HEK293 (cell line): ENCODE measurements around the gene PDE10A.

Experiments
- CTCF ChIA-PET: fragments of 350-600 bp; formaldehyde crosslinking; extraction: SDS; loops from one replicate; lab custom pipeline; 2021; ENCODE audit warnings: antibody characterized with exemption; lab: Yijun Ruan, JAX
- POLR2A ChIA-PET: fragments of 300-600 bp; formaldehyde crosslinking; extraction: SDS; loops from one replicate; lab custom pipeline; 2020; ENCODE audit warnings: antibody characterized with exemption, inconsistent platforms; lab: Yijun Ruan, JAX
- H3K27ac ChIP-seq: fragments of 200-500 bp; sonication (Bioruptor generic); 2 replicates; pipeline ENCODE4 v1.5.1; 2014; ENCODE audit warnings: low read depth, low read length, control low read depth, inconsistent platforms; ENCODE audit errors: extremely low read depth
- H3K36me3 ChIP-seq, 2 experiments: fragments of 200-500 bp in 1 of 2; sonication (Bioruptor generic) in 1 of 2; 1 replicate in 1 of 2; 2 replicates in 1 of 2; pipeline ENCODE4 v1.5.1; 2014 to 2017; ENCODE audit warnings: inconsistent platforms in 2 of 2, low read length in 2 of 2; ENCODE audit not compliant: control insufficient read depth in 2 of 2, insufficient read depth in 1 of 2
- H3K4me1 ChIP-seq: fragments of 200-500 bp; sonication (Bioruptor generic); 2 replicates; pipeline ENCODE4 v1.5.1; 2014; ENCODE audit warnings: mild to moderate bottlenecking, low read length, inconsistent platforms; ENCODE audit not compliant: control insufficient read depth, insufficient read depth
- H3K4me3 ChIP-seq: 2 replicates; pipeline ENCODE4 v1.5.1; 2011; ENCODE audit warnings: low read depth, mild to moderate bottlenecking, control low read depth, low read length, moderate library complexity
- H3K9me3 ChIP-seq: fragments of 200-500 bp; sonication (Bioruptor generic); 2 replicates; pipeline ENCODE4 v1.5.1; 2014; ENCODE audit warnings: low read depth, low read length, inconsistent platforms; ENCODE audit not compliant: control insufficient read depth, insufficient read depth
- CTCF ChIP-seq: fragments of 450-650 bp; formaldehyde crosslinking; IDR thresholded peaks from 2 replicates; pipeline ENCODE4 v1.5.1; 2016; ENCODE audit warnings: missing biosample characterization, missing genetic modification characterization
- KLF1 ChIP-seq: fragments of 450-650 bp; formaldehyde crosslinking; IDR thresholded peaks from 2 replicates; pipeline ENCODE4 v1.5.1; 2016; ENCODE audit warnings: missing biosample characterization, missing genetic modification characterization
- MYNN ChIP-seq: fragments of 450-650 bp; formaldehyde crosslinking; IDR thresholded peaks from 2 replicates; pipeline ENCODE4 v1.5.1; 2016; ENCODE audit warnings: missing biosample characterization, missing genetic modification characterization, borderline replicate concordance
- OSR2 ChIP-seq: fragments of 450-650 bp; formaldehyde crosslinking; IDR thresholded peaks from 2 replicates; pipeline ENCODE4 v1.5.1; 2016; ENCODE audit warnings: missing biosample characterization, missing genetic modification characterization
- OVOL3 ChIP-seq: fragments of 450-650 bp; formaldehyde crosslinking; IDR thresholded peaks from 2 replicates; pipeline ENCODE4 v1.5.1; 2016; ENCODE audit warnings: missing biosample characterization, missing genetic modification characterization
- RBAK ChIP-seq: fragments of 450-650 bp; formaldehyde crosslinking; IDR thresholded peaks from 2 replicates; pipeline ENCODE4 v1.5.1; 2016; ENCODE audit warnings: missing biosample characterization, missing genetic modification characterization
- SP7 ChIP-seq: fragments of 450-650 bp; formaldehyde crosslinking; IDR thresholded peaks from 2 replicates; pipeline ENCODE4 v1.5.1; 2016; ENCODE audit warnings: missing biosample characterization, missing genetic modification characterization
- YY2 ChIP-seq: fragments of 450-650 bp; formaldehyde crosslinking; IDR thresholded peaks from 2 replicates; pipeline ENCODE4 v1.5.1; 2016; ENCODE audit warnings: missing biosample characterization, missing genetic modification characterization
- ZNF114 ChIP-seq: fragments of 450-650 bp; formaldehyde crosslinking; IDR thresholded peaks from 2 replicates; pipeline ENCODE4 v1.5.0; 2017; ENCODE audit warnings: missing biosample characterization, missing genetic modification characterization
- ZNF148 ChIP-seq: fragments of 450-650 bp; formaldehyde crosslinking; IDR thresholded peaks from 2 replicates; pipeline ENCODE4 v1.5.0; 2017; ENCODE audit warnings: missing biosample characterization, missing genetic modification characterization, borderline replicate concordance
- ZNF398 ChIP-seq: fragments of 450-650 bp; formaldehyde crosslinking; IDR thresholded peaks from 2 replicates; pipeline ENCODE4 v1.5.1; 2017; ENCODE audit warnings: missing biosample characterization, missing genetic modification characterization
- ZNF433 ChIP-seq: fragments of 450-650 bp; formaldehyde crosslinking; IDR thresholded peaks from 2 replicates; pipeline ENCODE4 v1.5.1; 2016; ENCODE audit warnings: missing biosample characterization, missing genetic modification characterization, low read depth
- ZNF514 ChIP-seq: fragments of 450-650 bp; formaldehyde crosslinking; IDR thresholded peaks from 2 replicates; pipeline ENCODE4 v1.5.1; 2016; ENCODE audit warnings: missing biosample characterization, missing genetic modification characterization
- ZNF518A ChIP-seq: fragments of 450-650 bp; formaldehyde crosslinking; conservative IDR thresholded peaks from 2 replicates; pipeline ENCODE4 v1.5.1; 2016; ENCODE audit warnings: low read depth, missing biosample characterization, missing genetic modification characterization
- ZNF561 ChIP-seq: fragments of 450-650 bp; IDR thresholded peaks from 2 replicates; pipeline ENCODE4 v1.5.1; 2018; ENCODE audit warnings: missing biosample characterization, missing genetic modification characterization, borderline replicate concordance
- ZNF639 ChIP-seq: fragments of 450-650 bp; formaldehyde crosslinking; IDR thresholded peaks from 2 replicates; pipeline ENCODE4 v1.5.1; 2016; ENCODE audit warnings: missing biosample characterization, missing genetic modification characterization
- ZNF654 ChIP-seq: fragments of 450-650 bp; formaldehyde crosslinking; IDR thresholded peaks from 2 replicates; pipeline ENCODE4 v1.5.1; 2016; ENCODE audit warnings: low read depth, missing biosample characterization, missing genetic modification characterization
- ZNF76 ChIP-seq: fragments of 450-650 bp; formaldehyde crosslinking; IDR thresholded peaks from 2 replicates; pipeline ENCODE4; 2016; ENCODE audit warnings: low read depth, missing biosample characterization, missing genetic modification characterization, borderline replicate concordance
- ZNF768 ChIP-seq: fragments of 450-650 bp; formaldehyde crosslinking; IDR thresholded peaks from 2 replicates; pipeline ENCODE4 v1.5.1; 2018; ENCODE audit warnings: missing biosample characterization, mild to moderate bottlenecking, missing genetic modification characterization
- ZSCAN30 ChIP-seq: fragments of 450-650 bp; IDR thresholded peaks from 2 replicates; pipeline ENCODE4 v1.5.1; 2018; ENCODE audit warnings: missing biosample characterization, mild to moderate bottlenecking, missing genetic modification characterization, moderate library complexity

The PDE10A gene

GRCh38 chr6:165637586-165637985, 25.5 kb downstream of the PDE10A start:
- Histone ChIP-seq H3K4me1 (peaks cover 13% of the 10 kb centered on the region; the same call in 1 of the 2 replicates), H3K4me3 (no peak overlapping the region), H3K9me3 (no peaks in the 10 kb centered on the region), H3K27ac (no peak overlapping the region), H3K36me3 (no peaks in the 10 kb centered on the region)
- ChIA-PET POLR2A (no interaction called here), CTCF (interaction anchor here (0.6 kb wide), 2 partner anchors 33 to 204 kb away, joined by 3 read pairs; no protein-coding TSS in a partner anchor)
- no peak for TF ChIP-seq ZNF654 (tag by site-specific recombination)
- TF ChIP-seq ZNF514 (tag by site-specific recombination), result no peak
- TF ChIP-seq ZNF398, result no peak
- TF ChIP-seq SP7 (tag by site-specific recombination), result no peak
- no peak for TF ChIP-seq OSR2 (tag by site-specific recombination)
- TF ChIP-seq YY2 (tag by site-specific recombination), result no peak
- TF ChIP-seq CTCF (tag by site-specific recombination), result no peak
- TF ChIP-seq ZNF561 (tag by site-specific recombination), result no peak
- TF ChIP-seq MYNN, result no peak

- Histone ChIP-seq H3K4me1 (peaks cover 13% of the 10 kb centered on the region; the same call in 1 of the 2 replicates), H3K9me3 (no peaks in the 10 kb centered on the region), H3K4me3 (no peak overlapping the region), H3K36me3 (no peaks in the 10 kb centered on the region), H3K27ac (no peak overlapping the region)
- no peak for TF ChIP-seq ZSCAN30 (tag by site-specific recombination)
- no peak for TF ChIP-seq OVOL3 (tag by site-specific recombination)
- TF ChIP-seq ZNF639 (tag by site-specific recombination), result no peak
- TF ChIP-seq ZNF76 (tag by site-specific recombination), result no peak
- no peak for TF ChIP-seq KLF1 (tag by site-specific recombination)
- no peak for TF ChIP-seq ZNF768 (tag by site-specific recombination)
- TF ChIP-seq ZNF114 (tag by site-specific recombination), result no peak
- TF ChIP-seq ZNF148 (tag by site-specific recombination), result no peak
- no peak for TF ChIP-seq ZNF433 (tag by site-specific recombination)
- TF ChIP-seq ZNF518A (tag by site-specific recombination), result no peak
- no peak for TF ChIP-seq RBAK (tag by site-specific recombination)
- ChIA-PET CTCF (interaction anchor here (1.0 to 1.3 kb wide), 2 partner anchors 63 to 197 kb away, joined by 4 to 5 read pairs; no protein-coding TSS in a partner anchor), POLR2A (interaction anchor here (1.6 kb wide), 1 partner anchor 11 kb away, joined by 4 read pairs; no protein-coding TSS in a partner anchor)
Observed at GRCh38 chr6:165636402-165637048, 26.5 kb downstream of the PDE10A start.
